GM21423 (cell line): ENCODE data around the gene RFC4.
A peak's percentile ranks its signal among the peaks of the same experiment; 100 is the strongest.

Experiments
- ATAC-seq: cut with Tn5 transposase; IDR thresholded peaks from one replicate; pipeline ENCODE4 v1.9.1; 2021; ENCODE audit warnings: mild to moderate bottlenecking, moderate library complexity; ENCODE audit not compliant: unreplicated experiment

RFC4 gene

GRCh38 chr3:186788482-186789370, 17.6 kb downstream of the RFC4 start:
- ATAC-seq, result no peak

GRCh38 chr3:186787642-186788481, 18.4 kb downstream of the RFC4 start:
- ATAC-seq, result no peak

- ATAC-seq, result no peak
Observed at GRCh38 chr3:186786922-186787321, 19.4 kb downstream of the RFC4 start.

- ATAC-seq, result no peak
Observed at GRCh38 chr3:186785495-186786018, 20.7 kb downstream of the RFC4 start.

GRCh38 chr3:186784820-186785494, 21.3 kb downstream of the RFC4 start:
- ATAC-seq, result no peak

- ATAC-seq, result peak; percentile 65
Observed at GRCh38 chr3:186783731-186784515, 22.4 kb downstream of the RFC4 start.

GRCh38 chr3:186783058-186783730, 23.1 kb downstream of the RFC4 start, which contains the start of gene EIF4A2:
Gene EIF4A2, plus strand, starts transcription at chr3:186783577. Its CDS starts 34 bp downstream, at chr3:186783611.
- ATAC-seq, result peak; percentile 58

GRCh38 chr3:186782542-186783057, 23.7 kb downstream of the RFC4 start:
- ATAC-seq, result peak; percentile 14

- ATAC-seq, result no peak
Observed at GRCh38 chr3:186779204-186779603, 27.1 kb downstream of the RFC4 start.

GRCh38 chr3:186775999-186776398, 30.3 kb downstream of the RFC4 start:
- ATAC-seq, result no peak

- ATAC-seq, result peak; percentile 93
Observed at GRCh38 chr3:186772701-186773417, 33.4 kb downstream of the RFC4 start.

- peak; percentile 9 for ATAC-seq
Observed at GRCh38 chr3:186772281-186772694, 34.0 kb downstream of the RFC4 start.

- ATAC-seq, result no peak
Observed at GRCh38 chr3:186760897-186761447, 45.3 kb downstream of the RFC4 start.

- ATAC-seq, result no peak
Observed at GRCh38 chr3:186760141-186760833, 46.0 kb downstream of the RFC4 start.

- no peak for ATAC-seq
Observed at GRCh38 chr3:186759231-186759930, 46.9 kb downstream of the RFC4 start.

- ATAC-seq, result no peak
Observed at GRCh38 chr3:186757686-186758220, 48.5 kb downstream of the RFC4 start.

- ATAC-seq, result no peak
Observed at GRCh38 chr3:186757214-186757613, 49.1 kb downstream of the RFC4 start.
